ENCODE data around the gene FAM83D. TPM values are rescaled to one million over a fixed set of nuclear protein-coding genes. Genes with fewer than 3 reads are reported as not detected.
"Not testable (repeated sequence)": the region's sequence is repeated elsewhere in the genome, so short reads cannot be mapped to it uniquely, and the experiment has no call there.

The FAM83D gene
- total RNA-seq, 1 experiment from 2014 or later = 86.3 TPM

DNA sequence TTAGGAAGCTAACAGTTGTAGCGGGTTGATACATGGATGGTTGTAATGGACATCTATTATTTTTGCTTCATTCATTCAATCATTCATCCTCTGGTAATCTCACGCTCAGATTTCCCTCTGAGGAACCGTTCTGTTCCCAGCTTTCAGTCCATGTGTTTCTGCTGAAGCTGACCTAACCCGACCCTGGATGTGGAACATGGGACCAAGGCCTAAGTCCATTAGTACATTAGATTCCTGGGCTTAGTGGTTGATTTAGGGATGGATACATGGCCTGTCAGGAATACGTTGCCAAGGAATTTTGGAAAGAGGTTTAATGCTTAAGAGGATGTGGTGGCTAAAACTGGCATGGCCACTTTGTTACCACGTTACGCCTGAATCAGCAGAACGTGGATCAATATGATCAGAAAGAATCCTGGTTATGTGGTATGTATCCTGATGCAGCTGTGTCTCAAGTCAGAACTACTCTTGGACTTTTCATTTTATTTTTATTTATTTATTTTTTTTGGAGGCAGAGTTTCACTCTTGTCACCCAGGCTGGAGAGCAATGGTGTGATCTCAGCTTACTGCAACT, 31.8 kb downstream of the FAM83D start:
- H3K27ac Mint-ChIP-seq (ENCODE audit: unreplicated experiment) = no peak overlapping the region
- no peaks in the 10 kb centered on the region for H3K9me3 Mint-ChIP-seq (ENCODE audit: unreplicated experiment)
- ChIA-PET CTCF (no interaction called here), POLR2A (no interaction called here)
- H3K4me3 Mint-ChIP-seq (ENCODE audit: unreplicated experiment) = no peak overlapping the region
- H3K4me3 ChIP-seq (ENCODE audit: low read depth, low read length) = no peak overlapping the region
- no peaks in the 10 kb centered on the region for H3K9me3 ChIP-seq
- no peak for DNase-seq
- intact Hi-C loops (cut with micrococcal nuclease; ENCODE audit: unreplicated experiment) = no loop called here
- peaks cover 2% of the 10 kb centered on the region for H3K36me3 ChIP-seq (ENCODE audit: control insufficient read depth, insufficient read depth, low read length)
- H3K36me3 Mint-ChIP-seq (ENCODE audit: insufficient read depth, unreplicated experiment) = peaks cover 45% of the 10 kb centered on the region
- no TSS peak for BruUV-seq (replicated peaks)
- peaks cover 9% of the 10 kb centered on the region; the same call in 1 of the 2 replicates for H3K4me1 ChIP-seq
- no peaks in the 10 kb centered on the region for H3K27me3 Mint-ChIP-seq (ENCODE audit: insufficient read depth, unreplicated experiment)
- no peaks in the 10 kb centered on the region for H3K27me3 ChIP-seq (replicated peaks; ENCODE audit: control insufficient read depth, insufficient read depth, low read length)
- H3K4me1 Mint-ChIP-seq (ENCODE audit: low read depth, unreplicated experiment) = peaks cover 24% of the 10 kb centered on the region
- TF ChIP-seq, protein P1, sequence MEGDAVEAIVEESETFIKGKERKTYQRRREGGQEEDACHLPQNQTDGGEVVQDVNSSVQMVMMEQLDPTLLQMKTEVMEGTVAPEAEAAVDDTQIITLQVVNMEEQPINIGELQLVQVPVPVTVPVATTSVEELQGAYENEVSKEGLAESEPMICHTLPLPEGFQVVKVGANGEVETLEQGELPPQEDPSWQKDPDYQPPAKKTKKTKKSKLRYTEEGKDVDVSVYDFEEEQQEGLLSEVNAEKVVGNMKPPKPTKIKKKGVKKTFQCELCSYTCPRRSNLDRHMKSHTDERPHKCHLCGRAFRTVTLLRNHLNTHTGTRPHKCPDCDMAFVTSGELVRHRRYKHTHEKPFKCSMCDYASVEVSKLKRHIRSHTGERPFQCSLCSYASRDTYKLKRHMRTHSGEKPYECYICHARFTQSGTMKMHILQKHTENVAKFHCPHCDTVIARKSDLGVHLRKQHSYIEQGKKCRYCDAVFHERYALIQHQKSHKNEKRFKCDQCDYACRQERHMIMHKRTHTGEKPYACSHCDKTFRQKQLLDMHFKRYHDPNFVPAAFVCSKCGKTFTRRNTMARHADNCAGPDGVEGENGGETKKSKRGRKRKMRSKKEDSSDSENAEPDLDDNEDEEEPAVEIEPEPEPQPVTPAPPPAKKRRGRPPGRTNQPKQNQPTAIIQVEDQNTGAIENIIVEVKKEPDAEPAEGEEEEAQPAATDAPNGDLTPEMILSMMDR (IDR thresholded peaks at IDR 0.05; ENCODE audit: insufficient read depth in 1 of 2, low read depth in 1 of 2, low read length in 1 of 2, severe bottlenecking in 1 of 2, unreplicated experiment in 1 of 2) = no peak

DNA sequence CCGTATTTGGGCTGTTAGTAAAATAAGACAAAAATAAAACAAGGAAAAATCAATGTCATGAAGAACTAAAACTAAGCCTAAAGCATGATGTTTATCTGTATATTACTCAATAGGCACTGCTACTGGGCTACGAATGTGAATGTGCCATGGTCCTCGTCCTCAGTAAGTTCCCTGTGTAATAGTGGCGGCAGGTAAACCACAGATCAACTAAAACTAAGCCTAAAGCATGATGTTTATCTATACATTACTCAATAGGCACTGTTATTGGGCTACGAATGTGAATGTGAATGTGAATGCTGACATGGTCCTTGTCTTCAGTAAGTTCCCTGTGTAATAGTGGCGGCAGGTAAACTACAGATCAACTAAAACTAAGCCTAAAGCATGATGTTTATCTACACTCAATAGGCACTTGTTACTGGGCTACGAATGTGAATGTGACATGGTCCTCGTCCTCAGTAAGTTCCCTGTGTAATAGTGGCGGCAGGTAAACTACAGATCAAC, 34.0 kb downstream of the FAM83D start:
- H3K4me3 ChIP-seq (ENCODE audit: low read depth, low read length); POLR2A ChIA-PET; H3K27ac Mint-ChIP-seq (ENCODE audit: unreplicated experiment); DNase-seq; H3K9me3 ChIP-seq; CTCF ChIA-PET; H3K27me3 ChIP-seq (replicated peaks; ENCODE audit: control insufficient read depth, insufficient read depth, low read length); H3K27me3 Mint-ChIP-seq (ENCODE audit: insufficient read depth, unreplicated experiment); BruUV-seq (replicated peaks); intact Hi-C loops (cut with micrococcal nuclease; ENCODE audit: unreplicated experiment); H3K9me3 Mint-ChIP-seq (ENCODE audit: unreplicated experiment); H3K36me3 ChIP-seq (ENCODE audit: control insufficient read depth, insufficient read depth, low read length): not testable (repeated sequence)
- peaks cover 14% of the 10 kb centered on the region; the same call in 1 of the 2 replicates for H3K4me1 ChIP-seq
- Mint-ChIP-seq H3K4me3 (ENCODE audit: unreplicated experiment) (peak overlapping the region; percentile 92), H3K4me1 (ENCODE audit: low read depth, unreplicated experiment) (peaks cover 20% of the 10 kb centered on the region), H3K36me3 (ENCODE audit: insufficient read depth, unreplicated experiment) (peaks cover 23% of the 10 kb centered on the region)

DNA sequence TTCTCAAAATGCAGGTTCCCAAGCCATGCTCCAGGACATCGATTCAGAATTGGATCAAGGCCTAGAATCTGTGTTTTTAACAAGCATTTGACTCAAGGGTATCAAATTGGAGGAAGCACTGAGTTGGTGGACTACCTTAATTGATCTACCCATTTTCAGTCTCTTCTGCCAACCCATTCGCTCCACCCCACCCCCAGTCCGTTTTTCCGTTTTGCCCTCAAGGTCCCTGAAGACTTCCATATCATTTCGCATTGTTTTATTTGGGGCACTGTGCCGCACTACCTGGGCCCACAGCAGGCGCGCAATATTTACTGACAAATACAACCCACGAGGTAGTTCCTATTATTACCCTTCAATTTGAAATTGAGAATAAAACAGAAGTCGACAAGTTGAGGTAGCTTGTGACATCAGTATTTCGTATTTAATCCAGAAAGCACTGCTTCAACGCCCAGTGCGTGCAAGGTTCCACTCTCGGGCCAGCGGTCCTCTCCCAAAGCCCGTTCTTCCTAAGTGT, 35.4 kb downstream of the FAM83D start:
- H3K27ac Mint-ChIP-seq (ENCODE audit: unreplicated experiment) = peak overlapping the region; percentile 96
- no peaks in the 10 kb centered on the region for H3K27me3 Mint-ChIP-seq (ENCODE audit: insufficient read depth, unreplicated experiment)
- H3K4me3 Mint-ChIP-seq (ENCODE audit: unreplicated experiment) = peak overlapping the region; percentile 92
- DNase-seq = no peak
- H3K36me3 Mint-ChIP-seq (ENCODE audit: insufficient read depth, unreplicated experiment) = peaks cover 23% of the 10 kb centered on the region
- H3K4me1 Mint-ChIP-seq (ENCODE audit: low read depth, unreplicated experiment) = peaks cover 20% of the 10 kb centered on the region
- peak overlapping the region; percentile 84 for H3K4me3 ChIP-seq (ENCODE audit: low read depth, low read length)
- H3K27me3 ChIP-seq (replicated peaks; ENCODE audit: control insufficient read depth, insufficient read depth, low read length) = no peaks in the 10 kb centered on the region
- CTCF ChIA-PET = interaction anchor here (0.9 to 3.4 kb wide), 13 partner anchors 8 to 101 kb away, joined by 3 to 32 read pairs (median 6); partner anchors contain the start of gene FAM83D
- peaks cover 14% of the 10 kb centered on the region; the same call in 1 of the 2 replicates for H3K4me1 ChIP-seq
- no peaks in the 10 kb centered on the region for H3K36me3 ChIP-seq (ENCODE audit: control insufficient read depth, insufficient read depth, low read length)
- BruUV-seq (replicated peaks) = TSS peak; percentile 93
- H3K9me3 ChIP-seq = no peaks in the 10 kb centered on the region
- TF ChIP-seq, protein P1 (IDR thresholded peaks at IDR 0.05; ENCODE audit: insufficient read depth in 1 of 2, low read depth in 1 of 2, low read length in 1 of 2, severe bottlenecking in 1 of 2, unreplicated experiment in 1 of 2) = no peak
- intact Hi-C loops (cut with micrococcal nuclease; ENCODE audit: unreplicated experiment) = loop anchor here (1.0 to 2.0 kb wide), 5 partner anchors 29 to 101 kb away; no protein-coding TSS in a partner anchor
- POLR2A ChIA-PET = interaction anchor here (0.8 to 2.7 kb wide), 10 partner anchors 12 to 489 kb away, joined by 4 to 55 read pairs (median 8); partner anchors contain the start of genes FAM83D and RALGAPB
- H3K9me3 Mint-ChIP-seq (ENCODE audit: unreplicated experiment) = no peaks in the 10 kb centered on the region

Measured in Caco-2 (cell line).